HepG2 (cell line): ENCODE results near the gene LINGO1.

Experiments
- CHCHD3 ChIP-seq: sonication (generic); formaldehyde crosslinking; IDR thresholded peaks from 2 replicates; pipeline ENCODE4 v1.8.0; 2022; ENCODE audit warnings: mild to moderate bottlenecking, missing genetic modification reagents, moderate library complexity
- CHD2 ChIP-seq: IDR thresholded peaks from 2 replicates; pipeline ENCODE4 v1.6.1; 2011; ENCODE audit warnings: low read depth, low read length, improper control_type of control experiment
- CHD4 ChIP-seq: fragments of 200-600 bp; sonication (generic); IDR thresholded peaks from 2 replicates; pipeline ENCODE4 v1.7.0; 2017; ENCODE audit warnings: mild to moderate bottlenecking, low read length, borderline replicate concordance
- GABPA ChIP-seq, 2 experiments: IDR thresholded peaks; 2 replicates each; pipeline ENCODE4 v1.6.1; 2011 to 2016; ENCODE audit warnings: low read depth in 2 of 2, low read length in 1 of 2, missing biosample characterization in 1 of 2, missing genetic modification characterization in 1 of 2
- POLR2AphosphoS2 ChIP-seq: IDR thresholded peaks from 2 replicates; pipeline ENCODE4 v1.6.1; 2011; ENCODE audit warnings: low read depth, low read length, improper control_type of control experiment
- ZFX ChIP-seq: sonication (generic); formaldehyde crosslinking; IDR thresholded peaks from 2 replicates; pipeline ENCODE4 v1.4.0; 2020; ENCODE audit warnings: mild to moderate bottlenecking, low read depth, missing genetic modification reagents, moderate library complexity
- ZNF101 ChIP-seq: sonication (generic); formaldehyde crosslinking; IDR thresholded peaks from 2 replicates; pipeline ENCODE4 v1.4.0; 2020; ENCODE audit warnings: mild to moderate bottlenecking, low read depth, missing genetic modification reagents, borderline replicate concordance
- ZNF24 ChIP-seq: fragments of 450-650 bp; IDR thresholded peaks from 2 replicates; pipeline ENCODE4 v1.6.1; 2017; ENCODE audit warnings: antibody characterized with exemption, mild to moderate bottlenecking
- TF ChIP-seq, protein P1 (sequence below): sonication (generic); formaldehyde crosslinking; IDR thresholded peaks from 2 replicates; pipeline ENCODE4 v1.4.0; 2020; ENCODE audit warnings: mild to moderate bottlenecking, missing genetic modification reagents

DNA sequence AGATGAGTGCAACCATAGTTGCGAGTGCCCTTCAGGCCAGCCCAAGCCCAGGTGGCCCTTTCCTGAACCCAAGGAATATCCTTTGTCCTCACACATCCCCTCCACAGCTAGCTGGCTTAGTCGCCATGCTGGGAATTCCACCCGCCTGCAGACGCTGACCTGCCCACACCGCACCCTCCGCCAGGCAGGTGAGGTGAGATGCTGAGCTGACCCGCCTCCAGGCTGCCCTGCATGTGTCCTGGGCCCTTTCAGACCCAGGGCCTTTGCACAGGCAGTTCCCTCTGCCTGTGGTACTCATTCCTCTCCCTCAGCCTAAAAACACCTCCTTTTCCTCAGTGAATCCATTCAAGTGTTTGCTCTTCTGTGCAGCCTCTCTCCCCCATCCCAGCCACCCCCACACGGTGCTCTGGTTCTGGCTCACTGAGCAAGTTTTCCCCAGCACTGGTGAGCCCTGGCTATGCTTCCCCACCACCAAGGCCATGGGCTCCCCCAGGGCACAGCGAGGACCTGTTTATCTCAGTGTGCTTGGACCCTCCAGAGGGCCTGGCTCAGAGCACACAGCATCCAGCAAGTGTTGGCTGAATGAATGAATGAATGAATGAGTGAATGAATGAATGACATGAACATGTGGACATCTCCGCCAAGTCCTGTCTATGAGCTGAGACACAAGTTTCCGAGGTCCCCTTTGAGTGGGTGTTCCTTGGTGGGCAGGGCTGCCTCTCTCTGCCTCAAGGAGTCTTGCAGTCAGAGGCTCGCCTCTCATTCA lies 33.0 kb upstream of the LINGO1 start:
- no peak for TF ChIP-seq ZNF101
- TF ChIP-seq GABPA (IDR thresholded peaks at IDR 0.05; ENCODE audit: low read depth, low read length): no peak
- no peak for TF ChIP-seq GABPA (CRISPR knock-in tag; IDR thresholded peaks at IDR 0.05; ENCODE audit: low read depth)
- TF ChIP-seq CHD2: no peak
- TF ChIP-seq ZFX (CRISPR knock-in tag): no peak
- TF ChIP-seq, protein P1, sequence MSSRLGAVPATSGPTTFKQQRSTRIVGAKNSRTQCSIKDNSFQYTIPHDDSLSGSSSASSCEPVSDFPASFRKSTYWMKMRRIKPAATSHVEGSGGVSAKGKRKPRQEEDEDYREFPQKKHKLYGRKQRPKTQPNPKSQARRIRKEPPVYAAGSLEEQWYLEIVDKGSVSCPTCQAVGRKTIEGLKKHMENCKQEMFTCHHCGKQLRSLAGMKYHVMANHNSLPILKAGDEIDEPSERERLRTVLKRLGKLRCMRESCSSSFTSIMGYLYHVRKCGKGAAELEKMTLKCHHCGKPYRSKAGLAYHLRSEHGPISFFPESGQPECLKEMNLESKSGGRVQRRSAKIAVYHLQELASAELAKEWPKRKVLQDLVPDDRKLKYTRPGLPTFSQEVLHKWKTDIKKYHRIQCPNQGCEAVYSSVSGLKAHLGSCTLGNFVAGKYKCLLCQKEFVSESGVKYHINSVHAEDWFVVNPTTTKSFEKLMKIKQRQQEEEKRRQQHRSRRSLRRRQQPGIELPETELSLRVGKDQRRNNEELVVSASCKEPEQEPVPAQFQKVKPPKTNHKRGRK (CRISPR knock-in tag): no peak
- TF ChIP-seq ZNF24: no peak
- TF ChIP-seq CHD4: no peak
- TF ChIP-seq CHCHD3 (CRISPR knock-in tag): no peak
- no peak for TF ChIP-seq POLR2AphosphoS2
